ENCODE results near the gene TIGD6.

TIGD6 gene

GRCh38 chr5:150022158-150022531 lies 21.7 kb upstream of the TIGD6 start:
- no peak overlapping the region for H3K4me3 ChIP-seq (ENCODE audit: low read length, poor library complexity, severe bottlenecking)
- H4K20me1 ChIP-seq (ENCODE audit: insufficient read depth, low read length, poor library complexity, severe bottlenecking), result no peaks in the 10 kb centered on the region
- no peaks in the 10 kb centered on the region for H3K4me1 ChIP-seq (ENCODE audit: insufficient read depth, low read length, poor library complexity, severe bottlenecking)
- TF ChIP-seq CTCF (conservative IDR thresholded peaks at IDR 0.05; ENCODE audit: low read length), result no peak
- TF ChIP-seq EZH2phosphoT487 (IDR thresholded peaks at IDR 0.05; ENCODE audit: borderline replicate concordance), result no peak
- H2AFZ ChIP-seq (ENCODE audit: low read length), result no peak overlapping the region
- no peak overlapping the region for H3K4me2 ChIP-seq (ENCODE audit: low read depth, low read length, poor library complexity, severe bottlenecking)
- peaks cover 92% of the 10 kb centered on the region for H3K36me3 ChIP-seq (ENCODE audit: insufficient read depth, low read length)
- no peak overlapping the region for H3K9ac ChIP-seq (ENCODE audit: low read depth, low read length, poor library complexity, severe bottlenecking)
- H3K79me2 ChIP-seq (ENCODE audit: insufficient read depth, low read length), result no peaks in the 10 kb centered on the region
- H3F3A ChIP-seq (ENCODE audit: low read depth), result no peaks in the 10 kb centered on the region
- H3K9me3 ChIP-seq (ENCODE audit: insufficient read depth, low read depth, low read length), result no peaks in the 10 kb centered on the region
- H3K9me2 ChIP-seq (replicated peaks; ENCODE audit: low read depth, low read length), result no peaks in the 10 kb centered on the region
- no peaks in the 10 kb centered on the region for H3K27me3 ChIP-seq (ENCODE audit: insufficient read depth, low read length, poor library complexity, severe bottlenecking)

- H4K20me1 ChIP-seq (ENCODE audit: insufficient read depth, low read length, poor library complexity, severe bottlenecking), result no peaks in the 10 kb centered on the region
- H3K9me3 ChIP-seq (ENCODE audit: insufficient read depth, low read depth, low read length), result no peaks in the 10 kb centered on the region
- no peak for TF ChIP-seq EZH2phosphoT487 (IDR thresholded peaks at IDR 0.05; ENCODE audit: borderline replicate concordance)
- no peak for TF ChIP-seq CTCF (conservative IDR thresholded peaks at IDR 0.05; ENCODE audit: low read length)
- H3K79me2 ChIP-seq (ENCODE audit: insufficient read depth, low read length), result no peaks in the 10 kb centered on the region
- H3K4me3 ChIP-seq (ENCODE audit: low read length, poor library complexity, severe bottlenecking), result no peak overlapping the region
- peaks cover 92% of the 10 kb centered on the region for H3K36me3 ChIP-seq (ENCODE audit: insufficient read depth, low read length)
- H3F3A ChIP-seq (ENCODE audit: low read depth), result no peaks in the 10 kb centered on the region
- no peaks in the 10 kb centered on the region for H3K9me2 ChIP-seq (replicated peaks; ENCODE audit: low read depth, low read length)
- H3K4me2 ChIP-seq (ENCODE audit: low read depth, low read length, poor library complexity, severe bottlenecking), result no peak overlapping the region
- no peak overlapping the region for H2AFZ ChIP-seq (ENCODE audit: low read length)
- no peak overlapping the region for H3K9ac ChIP-seq (ENCODE audit: low read depth, low read length, poor library complexity, severe bottlenecking)
- no peaks in the 10 kb centered on the region for H3K27me3 ChIP-seq (ENCODE audit: insufficient read depth, low read length, poor library complexity, severe bottlenecking)
- H3K4me1 ChIP-seq (ENCODE audit: insufficient read depth, low read length, poor library complexity, severe bottlenecking), result no peaks in the 10 kb centered on the region
Observed at GRCh38 chr5:150021491-150022157, 21.2 kb upstream of the TIGD6 start.

GRCh38 chr5:150020249-150020648 lies 19.8 kb upstream of the TIGD6 start:
- Histone ChIP-seq H3K9me3 (ENCODE audit: insufficient read depth, low read depth, low read length) (no peaks in the 10 kb centered on the region; the same call in 1 of the 2 replicates), H3K4me1 (ENCODE audit: insufficient read depth, low read length, poor library complexity, severe bottlenecking) (no peaks in the 10 kb centered on the region), H3F3A (ENCODE audit: low read depth) (no peaks in the 10 kb centered on the region), H3K27me3 (ENCODE audit: insufficient read depth, low read length, poor library complexity, severe bottlenecking) (no peaks in the 10 kb centered on the region), H3K9ac (ENCODE audit: low read depth, low read length, poor library complexity, severe bottlenecking) (no peak overlapping the region), H3K36me3 (ENCODE audit: insufficient read depth, low read length) (peaks cover 97% of the 10 kb centered on the region), H4K20me1 (ENCODE audit: insufficient read depth, low read length, poor library complexity, severe bottlenecking) (no peaks in the 10 kb centered on the region), H3K4me2 (ENCODE audit: low read depth, low read length, poor library complexity, severe bottlenecking) (no peak overlapping the region), H3K9me2 (replicated peaks; ENCODE audit: low read depth, low read length) (no peaks in the 10 kb centered on the region), H3K79me2 (ENCODE audit: insufficient read depth, low read length) (no peaks in the 10 kb centered on the region), H2AFZ (ENCODE audit: low read length) (no peak overlapping the region), H3K4me3 (ENCODE audit: low read length, poor library complexity, severe bottlenecking) (no peak overlapping the region)
- TF ChIP-seq EZH2phosphoT487 (IDR thresholded peaks at IDR 0.05; ENCODE audit: borderline replicate concordance), result no peak
- TF ChIP-seq CTCF (conservative IDR thresholded peaks at IDR 0.05; ENCODE audit: low read length), result no peak

All from Loucy (cell line).